Stimulated activated CD8-positive, alpha-beta memory T cell treated with anti-CD3 and anti-CD28 coated beads, Interleukin-7, amount 100 ng/mL, for 24 hours (primary cell): ENCODE results near the gene SLC25A14.
"Not testable (repeated sequence)": the region's sequence is repeated elsewhere in the genome, so short reads cannot be mapped to it uniquely, and the experiment has no call there.

Experiments used
- DNase-seq: peaks from one replicate; pipeline ENCODE4 v3.0.0-alpha.2; 2020; ENCODE audit warnings: low read depth

The SLC25A14 gene

GRCh38 chrX:130339408-130340222 lies at the start of gene SLC25A14:
TSS of gene SLC25A14 (plus strand) at chrX:130339919. CDS start at chrX:130340279, 360 bp downstream.
- DNase-seq = peak; percentile 35

GRCh38 chrX:130295519-130296296 lies 44.0 kb upstream of the SLC25A14 start:
- DNase-seq = no peak

- no peak for DNase-seq
Measured at GRCh38 chrX:130296297-130296678, 43.4 kb upstream of the SLC25A14 start.

GRCh38 chrX:130296743-130297142 lies 43.0 kb upstream of the SLC25A14 start:
- DNase-seq = no peak

- no peak for DNase-seq
Measured at GRCh38 chrX:130299279-130300009, 40.3 kb upstream of the SLC25A14 start.

GRCh38 chrX:130300010-130300282 lies 39.8 kb upstream of the SLC25A14 start:
- DNase-seq = no peak

- DNase-seq = no peak
Measured at GRCh38 chrX:130301405-130301804, 38.3 kb upstream of the SLC25A14 start.

- DNase-seq = no peak
Measured at GRCh38 chrX:130301977-130302376, 37.7 kb upstream of the SLC25A14 start.

- DNase-seq = no peak
Measured at GRCh38 chrX:130304587-130305368, 34.9 kb upstream of the SLC25A14 start.

- not testable (repeated sequence) for DNase-seq
Measured at GRCh38 chrX:130319886-130320285, 19.8 kb upstream of the SLC25A14 start.

GRCh38 chrX:130321550-130321949 lies 18.2 kb upstream of the SLC25A14 start:
- no peak for DNase-seq

GRCh38 chrX:130330146-130330545 lies 9.6 kb upstream of the SLC25A14 start:
- no peak for DNase-seq

- DNase-seq = no peak
Measured at GRCh38 chrX:130330706-130331105, 9.0 kb upstream of the SLC25A14 start.

- no peak for DNase-seq
Measured at GRCh38 chrX:130336531-130336930, 3.2 kb upstream of the SLC25A14 start.

GRCh38 chrX:130338869-130339268 lies 850 bp upstream of the SLC25A14 start:
- not testable (repeated sequence) for DNase-seq

- no peak for DNase-seq
Measured at GRCh38 chrX:130340271-130340670, 552 bp downstream of the SLC25A14 start.

GRCh38 chrX:130343411-130343810 lies 3.7 kb downstream of the SLC25A14 start:
- no peak for DNase-seq

GRCh38 chrX:130347321-130347720 lies 7.6 kb downstream of the SLC25A14 start:
- no peak for DNase-seq

- DNase-seq = no peak
Measured at GRCh38 chrX:130351567-130351966, 11.8 kb downstream of the SLC25A14 start.

- not testable (repeated sequence) for DNase-seq
Measured at GRCh38 chrX:130352050-130352449, 12.3 kb downstream of the SLC25A14 start.

- DNase-seq = no peak
Measured at GRCh38 chrX:130376077-130376476, 36.4 kb downstream of the SLC25A14 start.
